Brain microvascular endothelial cell (primary cell): ENCODE results near the gene DDAH1.
A peak's percentile ranks its signal among the peaks of the same experiment; 100 is the strongest.

Experiments used
- DNase-seq: peaks from one replicate; pipeline ENCODE4 v3.0.0-alpha.2; 2020
- H3K27ac ChIP-seq: fragments of 250-450 bp; sonication (Bioruptor Pico); 2 replicates; pipeline ENCODE4 v1.5.1; 2020; ENCODE audit warnings: mild to moderate bottlenecking, moderate library complexity
- H3K27me3 ChIP-seq: fragments of 250-450 bp; sonication (Bioruptor Pico); replicated peaks from 2 replicates; pipeline ENCODE4 v1.5.1; 2020; ENCODE audit warnings: mild to moderate bottlenecking
- H3K36me3 ChIP-seq: fragments of 250-450 bp; sonication (Bioruptor Pico); replicated peaks from 2 replicates; pipeline ENCODE4 v1.5.1; 2020; ENCODE audit warnings: mild to moderate bottlenecking
- H3K4me3 ChIP-seq: 2 replicates; pipeline ENCODE4 v1.5.1; 2011; ENCODE audit warnings: low read depth, mild to moderate bottlenecking, control low read depth, low read length, moderate library complexity
- CTCF ChIP-seq: IDR thresholded peaks from 2 replicates; pipeline ENCODE4 v1.5.1; 2011; ENCODE audit warnings: low read depth, mild to moderate bottlenecking, moderate library complexity, low read length, control low read depth, inconsistent platforms; ENCODE audit errors: missing control alignments
- in situ Hi-C: cut with HindIII; loops from 2 replicates; pipeline ENCODE4 v1.10.0; 2017; ENCODE audit warnings: low sequenced_read_pairs, low pct_ligation_motif_present

DDAH1 gene

GRCh38 chr1:85453640-85454194 is 11.2 kb downstream of the DDAH1 start:
- Histone ChIP-seq H3K27me3 (no peaks in the 10 kb centered on the region), H3K4me3 (no peak overlapping the region), H3K27ac (no peak overlapping the region), H3K36me3 (peaks cover 4% of the 10 kb centered on the region)
- no peak for DNase-seq
- in situ Hi-C loops = no loop called here
- TF ChIP-seq CTCF = no peak

GRCh38 chr1:85452948-85453347 is 12.0 kb downstream of the DDAH1 start:
- in situ Hi-C loops = no loop called here
- DNase-seq = no peak
- Histone ChIP-seq H3K27me3 (no peaks in the 10 kb centered on the region), H3K27ac (no peak overlapping the region), H3K36me3 (peaks cover 4% of the 10 kb centered on the region), H3K4me3 (no peak overlapping the region)
- TF ChIP-seq CTCF = no peak

- Histone ChIP-seq H3K27ac (no peak overlapping the region), H3K36me3 (peaks cover 4% of the 10 kb centered on the region), H3K27me3 (no peaks in the 10 kb centered on the region), H3K4me3 (no peak overlapping the region)
- DNase-seq = no peak
- no peak for TF ChIP-seq CTCF
- in situ Hi-C loops = no loop called here
Observed at GRCh38 chr1:85451236-85451830, 13.6 kb downstream of the DDAH1 start.

GRCh38 chr1:85450832-85451231 is 14.1 kb downstream of the DDAH1 start:
- TF ChIP-seq CTCF = no peak
- in situ Hi-C loops = no loop called here
- no peak overlapping the region for H3K4me3 ChIP-seq
- no peaks in the 10 kb centered on the region for H3K27me3 ChIP-seq
- H3K36me3 ChIP-seq = peaks cover 4% of the 10 kb centered on the region
- H3K27ac ChIP-seq = no peak overlapping the region
- no peak for DNase-seq

GRCh38 chr1:85449356-85449755 is 15.6 kb downstream of the DDAH1 start:
- H3K27ac ChIP-seq = no peak overlapping the region
- no peak overlapping the region for H3K4me3 ChIP-seq
- in situ Hi-C loops = no loop called here
- H3K27me3 ChIP-seq = no peaks in the 10 kb centered on the region
- H3K36me3 ChIP-seq = peaks cover 4% of the 10 kb centered on the region
- no peak for DNase-seq
- no peak for TF ChIP-seq CTCF

GRCh38 chr1:85448358-85448757 is 16.6 kb downstream of the DDAH1 start:
- no peak overlapping the region for H3K4me3 ChIP-seq
- no peak overlapping the region for H3K27ac ChIP-seq
- TF ChIP-seq CTCF = no peak
- peak; percentile 47 for DNase-seq
- in situ Hi-C loops = no loop called here
- H3K36me3 ChIP-seq = peaks cover 4% of the 10 kb centered on the region
- no peaks in the 10 kb centered on the region for H3K27me3 ChIP-seq
